COLO829 (cell line): ENCODE results near the gene YY2.
A peak's percentile ranks its signal among the peaks of the same experiment; 100 is the strongest.
"Not testable (repeated sequence)": the region's sequence is repeated elsewhere in the genome, so short reads cannot be mapped to it uniquely, and the experiment has no call there.

Experiments
- DNase-seq: peaks from one replicate; pipeline ENCODE4 v3.0.0; 2012; ENCODE audit warnings: low spot score

The YY2 gene

GRCh38 chrX:21855937-21856415 is at the start of gene YY2:
TSS of gene YY2 (plus strand) at chrX:21855987. CDS start at chrX:21856485, 498 bp downstream.
- no peak for DNase-seq

GRCh38 chrX:21806691-21807090 is 49.1 kb upstream of the YY2 start:
- DNase-seq: no peak

DNA sequence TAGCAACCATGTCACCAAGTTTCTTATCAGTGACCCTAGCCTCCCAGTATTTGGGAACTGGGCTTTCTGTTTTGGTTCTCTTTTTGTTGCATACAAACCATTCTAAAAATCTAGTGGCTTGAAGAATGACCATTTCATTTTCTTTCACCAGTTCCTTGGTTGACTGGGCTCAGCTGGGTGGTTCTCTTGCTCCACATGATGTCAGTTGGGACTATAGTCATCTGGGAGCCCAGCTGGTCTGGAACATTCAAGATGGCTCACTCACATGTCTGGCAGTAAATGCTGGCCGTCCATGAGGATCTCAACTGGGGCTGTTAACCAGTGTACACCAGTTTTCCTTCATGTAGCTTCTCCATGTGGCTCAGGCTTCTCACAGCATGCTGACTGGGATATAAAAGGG is 44.0 kb upstream of the YY2 start:
- no peak for DNase-seq

- no peak for DNase-seq
Measured at GRCh38 chrX:21812628-21813027, 43.2 kb upstream of the YY2 start.

- DNase-seq: no peak
Measured at GRCh38 chrX:21813612-21814368, 42.0 kb upstream of the YY2 start.

DNA sequence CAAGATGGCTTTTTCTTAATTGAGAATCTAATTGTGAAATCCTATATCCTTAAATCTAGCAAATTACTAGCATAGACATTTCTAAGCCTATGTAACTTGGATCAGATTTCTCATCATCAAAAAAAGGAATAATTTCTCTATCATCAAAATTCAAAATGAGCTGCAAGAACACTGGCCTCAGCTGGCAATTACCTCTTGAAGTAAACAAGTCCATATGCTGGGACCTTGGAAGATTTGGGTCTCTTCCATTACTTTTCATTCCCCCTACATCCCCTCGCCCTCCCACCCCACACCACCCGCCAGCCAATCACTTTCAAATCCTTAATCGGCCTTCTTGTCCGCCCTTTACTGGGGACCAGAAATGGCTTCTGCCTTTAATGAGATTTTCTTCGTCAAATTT is 39.7 kb upstream of the YY2 start:
- DNase-seq: no peak

DNA sequence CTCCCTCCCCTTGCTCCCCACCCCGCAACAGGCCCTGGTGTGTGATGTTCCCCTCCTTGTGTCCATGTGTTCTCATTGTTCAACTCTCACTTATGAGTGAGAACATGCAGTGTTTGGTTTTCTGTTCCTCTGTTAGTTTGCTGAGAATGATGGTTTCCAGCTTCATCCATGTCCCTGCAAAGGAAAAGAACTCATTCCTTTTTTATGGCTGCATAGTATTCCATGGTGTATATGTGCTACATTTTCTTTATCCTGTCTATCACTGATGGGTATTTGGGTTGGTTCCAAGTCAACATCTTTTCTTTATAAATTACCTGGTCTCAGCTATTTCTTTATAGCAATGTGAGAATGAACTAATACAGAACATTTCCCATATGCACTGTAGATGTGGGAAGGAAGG is 35.6 kb upstream of the YY2 start:
- not testable (repeated sequence) for DNase-seq

DNA sequence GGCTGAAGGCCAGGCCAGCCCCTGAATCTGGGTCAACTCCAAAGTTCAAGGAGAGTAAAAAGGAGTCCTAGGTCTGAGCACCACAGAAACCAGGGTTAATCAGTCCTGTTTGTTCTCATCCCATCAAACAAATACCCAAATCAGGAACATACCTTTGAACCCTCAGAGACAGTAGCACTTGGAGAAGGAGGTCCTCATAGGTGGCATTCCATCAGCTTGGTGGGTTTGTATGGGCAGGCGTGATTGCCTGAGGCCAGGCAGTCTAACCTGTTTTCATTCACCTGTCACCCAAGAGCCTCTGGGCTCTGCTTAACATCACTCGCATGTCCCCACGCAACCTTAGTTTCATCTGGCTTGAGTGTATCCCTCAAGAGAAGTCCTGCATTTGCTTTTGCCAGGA is 33.9 kb upstream of the YY2 start:
- DNase-seq: no peak

- DNase-seq: no peak
Measured at GRCh38 chrX:21831496-21831895, 24.3 kb upstream of the YY2 start.

GRCh38 chrX:21837056-21837455 is 18.7 kb upstream of the YY2 start:
- no peak for DNase-seq

DNA sequence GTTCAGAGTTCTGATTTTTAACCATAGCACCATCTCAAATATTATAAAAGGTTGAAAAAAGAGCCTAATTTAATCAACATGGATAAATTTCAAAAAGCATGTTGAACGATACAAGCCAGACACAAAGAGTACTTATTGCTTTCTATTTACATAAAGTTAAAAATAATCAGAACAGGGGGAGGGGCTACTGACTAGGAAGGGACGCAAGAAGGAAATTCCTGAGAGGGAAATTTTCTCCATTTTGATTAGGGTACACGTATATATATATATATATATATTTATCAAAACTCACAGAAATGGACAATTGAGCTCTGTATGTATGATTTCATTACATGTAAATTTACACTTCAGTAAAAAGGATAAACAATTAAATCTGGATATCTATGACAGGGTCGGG is 16.9 kb upstream of the YY2 start:
- no peak for DNase-seq

GRCh38 chrX:21839334-21840192 is 16.2 kb upstream of the YY2 start, which contains the start of gene MBTPS2:
TSS of gene MBTPS2 (plus strand) at chrX:21839617. CDS start at chrX:21839735, 118 bp downstream.
- peak; percentile 53 for DNase-seq

DNA sequence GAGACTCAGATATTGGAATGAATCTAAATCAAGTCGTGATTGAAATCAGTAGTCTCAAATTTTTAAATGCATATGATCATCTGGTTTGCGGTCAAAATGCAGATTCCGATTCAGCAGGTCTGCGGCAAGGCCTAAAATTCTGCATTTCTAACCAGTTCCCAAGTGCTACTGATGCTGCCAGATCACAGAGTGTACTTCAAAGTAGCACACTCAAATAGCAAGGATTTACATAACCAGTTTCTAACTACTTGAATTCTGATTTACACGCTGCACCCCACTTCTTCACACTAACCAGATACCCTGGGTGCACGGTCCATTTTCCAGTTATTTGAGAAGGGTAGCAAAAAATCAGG is 15.6 kb upstream of the YY2 start:
- DNase-seq: no peak

DNA sequence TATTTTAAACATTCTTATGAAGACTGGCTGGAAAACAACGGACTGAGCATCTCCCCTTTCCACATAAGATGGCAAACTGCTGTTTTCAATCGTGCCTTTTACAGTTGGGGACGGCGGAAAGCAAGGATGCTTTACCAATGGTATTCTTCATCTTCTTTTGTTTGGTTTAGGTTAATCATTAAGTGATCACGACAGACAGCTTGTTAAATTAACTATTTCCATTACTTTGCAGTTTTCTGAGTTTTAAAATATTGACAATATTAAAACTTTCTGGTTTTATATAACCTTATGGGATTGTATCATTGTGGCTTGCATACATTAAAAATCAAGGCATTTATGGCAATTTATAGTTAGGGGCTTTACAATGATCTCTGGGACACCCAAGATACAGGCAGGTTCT is 12.6 kb upstream of the YY2 start:
- no peak for DNase-seq

DNA sequence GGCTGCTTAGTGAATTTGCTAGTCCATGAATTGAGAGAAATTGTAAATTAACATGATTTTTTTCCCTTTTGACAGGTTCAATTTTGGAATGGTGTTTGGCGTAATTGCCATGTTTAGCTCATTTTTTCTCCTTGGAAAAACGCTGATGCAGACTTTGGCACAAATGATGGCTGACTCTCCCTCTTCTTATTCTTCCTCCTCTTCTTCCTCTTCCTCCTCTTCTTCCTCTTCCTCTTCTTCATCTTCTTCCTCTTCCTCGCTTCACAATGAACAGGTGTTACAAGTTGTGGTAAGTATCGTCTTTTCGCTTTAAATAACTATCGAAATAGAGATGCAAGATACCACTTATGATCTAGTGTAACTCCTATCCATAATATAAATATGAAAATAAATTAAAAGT is 10.7 kb upstream of the YY2 start:
- no peak for DNase-seq

GRCh38 chrX:21847342-21847741 is 8.4 kb upstream of the YY2 start:
- DNase-seq: no peak

DNA sequence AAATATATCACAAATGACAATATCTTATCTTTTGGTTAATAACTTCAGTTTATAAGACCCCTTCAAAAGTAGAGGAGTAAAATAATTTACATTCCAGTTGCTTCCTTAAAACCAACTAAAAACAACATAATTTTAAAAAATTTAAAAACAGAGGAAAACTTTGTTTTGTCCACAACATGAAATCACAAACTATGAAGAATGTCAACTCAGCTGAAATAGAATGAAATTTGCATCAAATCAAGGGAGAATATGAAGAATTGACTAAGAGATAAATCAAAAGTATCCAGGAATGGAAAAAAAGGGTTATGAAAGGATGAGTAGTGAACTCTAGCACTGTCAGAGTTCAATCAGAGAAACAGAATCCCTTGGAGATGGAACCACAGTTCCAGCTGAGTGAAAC is 2.2 kb upstream of the YY2 start:
- no peak for DNase-seq

DNA sequence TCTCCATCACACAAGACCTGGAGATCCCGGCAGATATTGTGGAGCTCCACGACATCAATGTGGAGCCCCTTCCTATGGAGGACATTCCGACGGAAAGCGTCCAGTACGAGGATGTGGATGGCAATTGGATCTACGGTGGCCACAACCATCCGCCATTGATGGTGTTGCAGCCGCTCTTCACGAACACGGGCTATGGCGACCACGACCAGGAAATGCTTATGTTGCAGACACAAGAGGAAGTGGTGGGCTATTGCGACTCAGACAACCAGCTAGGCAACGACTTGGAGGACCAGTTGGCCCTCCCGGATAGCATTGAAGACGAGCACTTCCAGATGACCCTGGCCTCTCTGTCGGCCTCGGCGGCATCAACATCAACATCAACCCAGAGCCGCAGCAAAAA is 717 bp downstream of the YY2 start:
- no peak for DNase-seq

DNA sequence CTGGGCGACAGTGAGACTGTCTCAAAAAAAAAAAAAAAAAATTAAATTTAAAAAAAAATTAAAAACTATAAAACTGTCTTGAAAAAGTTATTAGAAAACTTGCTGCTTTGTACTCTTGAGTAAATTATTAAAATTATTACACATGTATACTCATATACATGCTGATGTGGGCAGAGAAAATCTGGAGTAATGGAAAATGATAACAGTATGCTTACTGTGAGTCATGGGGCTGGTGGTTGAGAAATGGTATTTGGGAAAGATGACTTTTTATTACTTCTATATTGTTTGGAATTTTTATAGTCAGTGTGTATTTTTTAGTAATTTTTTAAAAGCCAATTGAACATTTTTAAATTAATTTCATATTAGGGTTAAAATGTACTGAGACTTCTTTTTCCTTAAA is 7.5 kb downstream of the YY2 start:
- no peak for DNase-seq

DNA sequence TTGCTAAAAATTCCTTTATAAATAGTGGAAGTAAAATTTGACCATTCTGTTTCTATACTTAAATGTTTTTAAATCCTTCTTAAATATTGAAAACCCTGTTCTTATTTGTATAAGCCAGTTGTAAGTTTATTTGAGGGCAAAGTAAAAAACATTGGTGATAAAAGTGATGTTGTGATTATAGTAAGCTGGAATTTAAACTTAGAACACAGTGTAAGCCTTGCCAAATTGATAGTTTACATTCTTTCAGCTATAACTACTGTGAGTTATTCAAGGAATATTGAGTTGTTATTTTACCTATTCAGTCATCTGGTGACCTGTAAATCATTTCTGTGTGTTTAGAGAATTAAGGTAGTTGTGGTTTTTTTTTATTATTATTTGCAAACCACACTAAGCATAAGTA is 9.6 kb downstream of the YY2 start:
- DNase-seq: no peak

- DNase-seq: no peak
Measured at GRCh38 chrX:21870494-21870893, 14.7 kb downstream of the YY2 start.

DNA sequence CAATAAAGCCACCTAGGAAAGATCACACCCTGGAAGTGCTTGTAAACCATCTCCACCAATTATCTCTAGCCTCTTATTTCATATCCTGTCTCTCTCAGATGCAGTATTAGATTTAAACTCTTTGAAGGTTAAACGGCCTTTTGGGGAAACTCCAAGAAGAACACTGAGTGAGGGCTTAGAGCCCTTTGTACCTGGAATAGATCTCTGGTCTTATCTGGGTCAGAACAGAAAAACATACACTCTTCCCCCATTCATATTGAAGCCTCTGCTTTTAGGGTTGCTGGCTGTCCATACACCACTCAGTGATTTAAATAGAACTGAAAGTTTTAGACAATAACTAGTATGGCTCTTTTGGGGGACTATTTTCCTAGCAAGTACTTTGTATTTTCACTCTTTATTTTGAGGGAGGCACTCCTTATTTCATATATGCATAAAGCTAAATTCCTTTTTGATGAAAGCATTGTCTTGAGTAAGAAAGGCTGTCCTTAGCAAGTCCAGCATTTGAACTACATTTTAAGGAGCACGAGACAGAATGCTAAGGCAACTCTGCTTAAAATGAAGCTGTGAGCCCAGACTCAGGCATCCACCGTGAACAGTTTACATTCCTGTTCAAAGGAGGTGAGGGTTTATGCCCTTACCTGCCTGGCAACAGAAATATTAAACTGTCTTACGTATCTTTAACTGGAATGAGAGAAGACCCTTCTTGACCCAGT is 17.4 kb downstream of the YY2 start:
- no peak for DNase-seq

DNA sequence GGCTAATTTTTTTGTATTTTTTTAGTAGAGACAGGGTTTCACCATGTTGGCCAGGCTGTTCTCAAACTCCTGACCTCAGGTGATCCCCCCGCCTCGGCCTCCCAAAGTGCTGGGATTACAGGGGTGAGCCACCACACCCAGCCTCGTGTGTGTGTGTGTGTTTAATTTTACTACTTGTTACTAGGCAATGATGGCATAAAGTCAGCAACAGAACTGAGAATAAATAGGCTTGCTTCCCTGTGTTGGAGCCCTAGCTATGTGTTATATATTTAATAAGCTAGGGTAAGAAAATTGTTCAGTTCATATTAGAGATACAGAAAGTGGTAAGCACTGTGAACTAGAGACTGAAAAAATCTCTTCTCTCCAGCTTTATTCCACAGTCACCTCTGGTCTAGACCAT is 18.4 kb downstream of the YY2 start:
- DNase-seq: not testable (repeated sequence)
